Muscle of leg (tissue), 16 donors: Measurements from ENCODE around the gene TFRC. TPM values are rescaled to one million over a fixed set of nuclear protein-coding genes. Genes with fewer than 3 reads are reported as not detected.
A peak's percentile ranks its signal among the peaks of the same experiment; 100 is the strongest.

ENCODE experiments used
- DNase-seq: peaks from one replicate; pipeline ENCODE4 v3.0.0; 2013
- H3K27ac ChIP-seq: one replicate; pipeline ENCODE4 v1.5.1; 2013; ENCODE audit warnings: mild to moderate bottlenecking, low read length, control low read depth
- H3K27me3 ChIP-seq: one replicate; pipeline ENCODE4 v1.6.1; 2013; ENCODE audit warnings: low read length; ENCODE audit not compliant: control insufficient read depth, insufficient read depth
- H3K36me3 ChIP-seq: one replicate; pipeline ENCODE4 v1.6.1; 2013; ENCODE audit warnings: low read length; ENCODE audit not compliant: control insufficient read depth, insufficient read depth
- H3K4me1 ChIP-seq: one replicate; pipeline ENCODE4 v1.6.1; 2013; ENCODE audit warnings: low read length; ENCODE audit not compliant: control insufficient read depth, insufficient read depth
- H3K4me3 ChIP-seq: one replicate; pipeline ENCODE4 v1.5.1; 2013; ENCODE audit warnings: low read length, control low read depth
- H3K9me3 ChIP-seq: replicated peaks from 2 replicates; pipeline ENCODE4 v1.6.1; 2013; ENCODE audit warnings: low read depth, low read length; ENCODE audit not compliant: control insufficient read depth
- WGBS: methylation state at CpG from one replicate; pipeline ENCODE4 v1.1.5; 2013; ENCODE audit warnings: missing lambda C conversion rate; ENCODE audit not compliant: insufficient coverage; 5-methylcytosine and 5-hydroxymethylcytosine counted together
- long read RNA-seq, 11 donors: transcript quantifications; one replicate each; lab custom pipeline, GENCODE V29; 2026
- polyA plus RNA-seq, 8 donors: library from polyadenylated mRNA; unstranded; fragments of 120-200 nt; gene quantifications; one replicate each; pipeline versions ENCODE4 v1.2.1 to v1.2.3, GENCODE V29; 2013; ENCODE audit warnings: inconsistent platforms in 1 of 8, low replicate concordance in 1 of 8; ENCODE audit not compliant: insufficient read length in 8 of 8, insufficient read depth in 1 of 8
- total RNA-seq: library from RNA; stranded (reverse); fragments of 120-200 nt; gene quantifications from one replicate; pipeline ENCODE4 v1.2.4, GENCODE V29; 2013

TFRC gene
- total RNA-seq (46.2 TPM), polyA plus RNA-seq (10 to 100 TPM; 24.7 to 45.8 (median 30.7) TPM)
- long read RNA-seq, donor 1, full-length matches to known transcripts, result 3 of 3 reads
- long read RNA-seq, donor 1, partial matches to known transcripts, result 0 of 3 reads
- long read RNA-seq, donor 1, other reads (novel, unspliced or antisense), result 0 of 3 reads
- long read RNA-seq, donor 2, full-length matches to known transcripts, result 1 of 1 reads
- long read RNA-seq, donor 2, partial matches to known transcripts, result 0 of 1 reads
- long read RNA-seq, donor 2, other reads (novel, unspliced or antisense), result 0 of 1 reads
- long read RNA-seq, donor 3, full-length matches to known transcripts, result 10 of 10 reads
- long read RNA-seq, donor 3, partial matches to known transcripts, result 0 of 10 reads
- long read RNA-seq, donor 3, other reads (novel, unspliced or antisense), result 0 of 10 reads
- long read RNA-seq, donor 4, full-length matches to known transcripts, result 1 of 1 reads
- long read RNA-seq, donor 4, partial matches to known transcripts, result 0 of 1 reads
- long read RNA-seq, donor 4, other reads (novel, unspliced or antisense), result 0 of 1 reads
- long read RNA-seq, donor 5, full-length matches to known transcripts, result 5 of 5 reads
- long read RNA-seq, donor 5, partial matches to known transcripts, result 0 of 5 reads
- long read RNA-seq, donor 5, other reads (novel, unspliced or antisense), result 0 of 5 reads
- long read RNA-seq, donor 6, full-length matches to known transcripts, result 4 of 4 reads
- long read RNA-seq, donor 6, partial matches to known transcripts, result 0 of 4 reads
- long read RNA-seq, donor 6, other reads (novel, unspliced or antisense), result 0 of 4 reads
- long read RNA-seq, donor 7, full-length matches to known transcripts, result 2 of 2 reads
- long read RNA-seq, donor 7, partial matches to known transcripts, result 0 of 2 reads
- long read RNA-seq, donor 7, other reads (novel, unspliced or antisense), result 0 of 2 reads
- long read RNA-seq, donor 8, full-length matches to known transcripts, result 2 of 2 reads
- long read RNA-seq, donor 8, partial matches to known transcripts, result 0 of 2 reads
- long read RNA-seq, donor 8, other reads (novel, unspliced or antisense), result 0 of 2 reads
- long read RNA-seq, donor 9, full-length matches to known transcripts, result 3 of 3 reads
- long read RNA-seq, donor 9, partial matches to known transcripts, result 0 of 3 reads
- long read RNA-seq, donor 9, other reads (novel, unspliced or antisense), result 0 of 3 reads
- long read RNA-seq, donor 10, full-length matches to known transcripts, result 4 of 4 reads
- long read RNA-seq, donor 10, partial matches to known transcripts, result 0 of 4 reads
- long read RNA-seq, donor 10, other reads (novel, unspliced or antisense), result 0 of 4 reads
- long read RNA-seq, donor 11, full-length matches to known transcripts, result 1 of 1 reads
- long read RNA-seq, donor 11, partial matches to known transcripts, result 0 of 1 reads
- long read RNA-seq, donor 11, other reads (novel, unspliced or antisense), result 0 of 1 reads

DNA sequence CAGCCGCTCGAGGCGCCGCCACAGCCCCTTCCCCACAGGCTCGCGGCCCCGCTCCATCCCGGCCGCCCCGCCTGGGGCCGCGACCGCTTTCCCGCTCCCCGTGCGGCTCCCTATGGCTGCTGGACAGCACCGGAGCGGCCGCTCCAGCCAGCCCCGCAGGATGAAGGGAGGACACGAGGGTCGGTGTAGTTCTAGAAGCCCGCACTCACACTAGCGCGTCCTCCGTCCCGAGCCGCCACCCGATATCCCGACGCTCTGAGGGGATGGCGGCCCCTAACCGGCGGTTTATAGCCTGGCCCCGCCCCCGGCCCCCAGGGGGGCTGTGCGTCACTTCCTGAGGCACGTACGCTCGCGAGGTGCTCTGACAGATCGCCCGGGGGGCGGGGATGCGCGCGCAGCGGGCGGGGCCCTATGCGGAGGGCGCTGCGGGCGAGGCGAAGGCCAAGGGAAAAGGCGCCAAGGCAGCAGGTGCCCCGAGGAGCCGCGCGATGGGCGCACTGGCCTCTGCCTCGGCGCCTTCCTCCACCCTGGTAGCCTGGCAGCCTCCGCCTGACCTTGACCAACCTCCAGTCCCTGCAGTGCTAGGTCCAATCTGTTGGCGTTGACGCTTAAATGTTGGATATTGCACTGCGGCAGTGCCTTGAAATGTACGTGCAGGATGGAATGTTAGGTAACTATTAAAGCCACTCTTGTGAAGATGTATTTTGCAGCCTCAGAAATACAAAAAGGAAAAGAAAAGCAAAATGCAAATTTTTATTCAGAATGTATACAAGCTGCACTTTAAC is at the start of gene TFRC:
TFRC (minus strand) TSS at position 257 of the 785 bp plus-strand sequence. CDS start 4,991 bp downstream, outside the sequence.
- peak; percentile 98 for DNase-seq
- no peaks in the 10 kb centered on the region for H3K9me3 ChIP-seq
- H3K4me3 ChIP-seq, result peak within 1 kb of the TSS; percentile 91
- peak within 1 kb of the TSS; percentile 93 for H3K27ac ChIP-seq
- under 1% methylated on average over 64 of the region's 67 CpGs for WGBS
- no peaks in the 10 kb centered on the region for H3K36me3 ChIP-seq
- peaks cover 8% of the 10 kb centered on the region for H3K4me1 ChIP-seq
- no peaks in the 10 kb centered on the region for H3K27me3 ChIP-seq

DNA sequence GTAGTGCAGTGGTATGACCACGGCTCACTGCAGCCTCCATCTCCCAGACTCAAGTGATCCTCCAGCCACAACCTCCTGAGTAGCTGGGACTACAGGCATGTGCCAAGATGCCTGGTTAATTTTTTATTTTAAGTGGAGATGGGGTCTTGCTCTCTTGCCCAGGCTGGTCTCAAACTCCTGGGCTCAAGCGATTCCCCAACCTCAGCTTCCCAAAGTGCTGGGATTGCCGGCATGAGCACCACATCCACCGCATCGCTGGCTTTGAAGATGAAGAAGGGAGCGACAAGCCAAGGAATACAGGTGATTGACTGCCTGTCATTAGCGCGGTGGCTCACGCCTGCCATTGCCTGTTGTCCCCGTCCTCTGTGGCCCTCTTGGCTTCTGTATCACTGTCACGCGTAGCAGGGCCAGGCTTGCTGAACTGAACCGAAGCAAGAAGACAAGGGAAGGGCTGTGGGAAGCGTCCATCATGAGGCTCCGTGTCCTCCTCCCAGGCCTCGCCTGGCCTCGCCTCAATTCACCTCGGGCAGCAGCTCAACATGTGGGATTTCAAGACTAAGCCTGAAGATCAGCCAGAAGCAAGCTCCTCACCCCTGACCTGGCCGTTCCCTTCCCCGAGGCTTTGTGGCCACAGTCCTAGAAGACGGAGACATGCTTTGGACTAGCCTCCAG is 46.4 kb upstream of the TFRC start:
- Histone ChIP-seq H3K27me3 (no peaks in the 10 kb centered on the region), H3K9me3 (no peaks in the 10 kb centered on the region), H3K27ac (no peak overlapping the region), H3K4me3 (no peak overlapping the region), H3K4me1 (no peaks in the 10 kb centered on the region), H3K36me3 (no peaks in the 10 kb centered on the region)
- no peak for DNase-seq
- 94% methylated on average over 18 of the region's 21 CpGs for WGBS

DNA sequence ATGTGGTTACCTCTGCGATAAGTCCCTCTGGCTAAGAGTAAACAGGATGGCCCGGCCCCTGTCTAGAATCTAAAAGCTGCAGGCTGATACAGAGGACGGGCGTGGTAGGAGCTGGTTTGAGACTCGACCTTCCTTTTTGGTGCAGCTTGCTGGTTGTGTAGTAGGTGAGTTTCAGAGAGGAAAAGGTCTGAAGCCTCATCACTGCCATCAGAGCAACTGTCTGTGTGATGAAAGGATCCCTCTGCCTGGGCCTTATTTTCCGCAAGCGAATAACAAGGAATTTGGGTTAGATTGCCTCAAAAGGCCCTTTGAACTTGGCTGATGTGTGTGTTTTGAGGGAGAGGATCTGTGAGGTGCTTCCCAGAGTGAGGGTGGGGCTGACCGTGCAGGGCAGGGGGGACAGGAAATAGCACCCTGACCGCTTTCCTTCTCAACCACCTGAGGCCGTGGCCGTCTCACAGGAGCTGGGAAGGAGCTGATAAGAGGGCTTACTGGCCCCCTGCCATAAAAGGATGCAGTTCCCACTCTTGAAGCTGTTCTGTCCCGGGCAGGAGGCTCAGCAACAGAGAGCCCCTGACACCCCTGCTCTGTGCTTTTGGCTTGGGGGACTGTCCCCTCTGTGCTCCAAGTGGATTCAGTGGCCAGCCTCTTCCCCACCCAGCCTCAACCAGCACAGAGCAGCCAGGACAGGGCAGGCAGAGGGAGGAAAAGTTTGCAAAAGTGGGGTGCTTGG is 45.6 kb upstream of the TFRC start:
- no peak overlapping the region for H3K27ac ChIP-seq
- H3K27me3 ChIP-seq, result no peaks in the 10 kb centered on the region
- no peaks in the 10 kb centered on the region for H3K36me3 ChIP-seq
- no peaks in the 10 kb centered on the region for H3K4me1 ChIP-seq
- no peak for DNase-seq
- H3K9me3 ChIP-seq, result no peaks in the 10 kb centered on the region
- H3K4me3 ChIP-seq, result no peak overlapping the region
- 61% methylated on average over 7 of the region's 12 CpGs for WGBS

DNA sequence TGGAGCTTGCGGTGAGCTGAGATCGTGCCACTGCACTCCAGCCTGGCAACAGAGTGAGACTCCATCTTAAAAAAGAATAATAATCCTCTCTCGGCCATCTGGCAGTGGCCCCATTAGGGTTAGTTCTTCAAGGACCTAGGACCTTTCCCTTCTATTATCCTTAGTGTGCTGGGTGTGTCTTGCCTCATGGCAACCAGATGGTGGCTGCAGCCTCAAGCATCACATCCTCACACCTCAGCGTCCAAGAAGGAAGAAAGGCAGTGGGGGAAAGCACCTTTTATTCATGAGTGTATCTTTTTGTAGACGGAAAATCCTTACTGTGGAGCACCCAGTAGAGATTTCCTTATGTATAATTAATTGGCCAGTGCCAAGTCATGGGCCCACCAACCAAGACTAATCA is 42.7 kb upstream of the TFRC start:
- DNase-seq, result no peak
- Histone ChIP-seq H3K4me1 (peaks cover 5% of the 10 kb centered on the region), H3K4me3 (no peak overlapping the region), H3K27ac (no peak overlapping the region), H3K27me3 (no peaks in the 10 kb centered on the region), H3K9me3 (no peaks in the 10 kb centered on the region), H3K36me3 (no peaks in the 10 kb centered on the region)
- WGBS, result no CpG with 5 or more reads among the region's 5 CpGs

DNA sequence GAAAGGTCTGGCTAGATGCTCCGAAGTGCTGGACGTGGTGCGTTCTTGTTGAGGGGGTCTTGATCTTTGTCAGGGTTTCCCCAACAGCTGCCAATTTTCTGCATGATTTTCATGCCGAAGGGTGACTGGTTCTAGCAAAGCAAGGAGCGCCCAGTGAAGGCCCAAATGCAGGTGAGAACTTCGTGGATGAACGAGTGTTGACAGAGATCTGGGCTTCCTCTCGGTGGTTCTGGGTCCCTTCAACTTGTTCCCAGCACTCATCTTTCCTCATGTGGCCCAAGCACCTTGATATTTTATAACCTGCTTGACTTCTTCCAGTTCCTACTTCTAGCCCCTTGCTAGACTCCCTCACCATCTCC is 40.8 kb upstream of the TFRC start:
- Histone ChIP-seq H3K4me1 (peaks cover 6% of the 10 kb centered on the region), H3K27ac (no peak overlapping the region), H3K36me3 (no peaks in the 10 kb centered on the region), H3K27me3 (no peaks in the 10 kb centered on the region), H3K9me3 (no peaks in the 10 kb centered on the region), H3K4me3 (no peak overlapping the region)
- 82% methylated on average over 8 of the region's 8 CpGs for WGBS
- DNase-seq, result no peak

DNA sequence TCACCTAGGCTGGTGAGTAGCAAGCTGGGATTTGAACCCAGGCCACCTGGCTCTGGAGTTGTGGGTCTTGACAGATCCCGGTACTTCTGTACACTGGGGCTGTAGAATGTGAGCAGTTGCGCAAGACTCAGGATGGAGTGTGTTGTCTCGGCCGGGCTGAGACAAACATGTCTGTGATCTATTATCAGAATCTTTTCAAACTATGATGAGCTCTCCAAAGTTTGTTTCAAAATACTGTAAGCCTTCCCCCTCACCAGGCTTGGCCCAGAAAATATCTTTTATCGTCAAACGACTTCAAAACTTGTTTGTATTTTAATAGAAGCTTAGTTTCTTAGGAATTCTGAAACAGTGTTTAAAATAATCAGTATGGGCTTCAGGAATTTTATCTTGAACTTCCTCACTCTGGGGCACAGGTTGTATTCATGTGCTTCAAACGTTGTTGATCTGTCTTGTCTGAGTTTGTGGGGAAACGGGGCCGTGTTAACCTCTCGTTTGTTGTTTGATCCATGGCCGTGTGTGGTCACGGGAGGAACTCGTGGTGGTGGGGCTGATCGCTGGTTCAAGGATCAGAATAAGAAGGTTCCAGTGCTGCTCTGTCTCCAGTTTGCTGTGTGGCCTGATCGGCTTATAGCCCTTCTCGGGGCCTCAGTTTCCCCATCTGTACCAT is 40.3 kb upstream of the TFRC start:
- H3K36me3 ChIP-seq, result no peaks in the 10 kb centered on the region
- H3K9me3 ChIP-seq, result no peaks in the 10 kb centered on the region
- no peak overlapping the region for H3K27ac ChIP-seq
- no peak for DNase-seq
- H3K27me3 ChIP-seq, result no peaks in the 10 kb centered on the region
- H3K4me1 ChIP-seq, result peaks cover 6% of the 10 kb centered on the region
- no peak overlapping the region for H3K4me3 ChIP-seq
- 90% methylated on average over 4 of the region's 16 CpGs for WGBS

DNA sequence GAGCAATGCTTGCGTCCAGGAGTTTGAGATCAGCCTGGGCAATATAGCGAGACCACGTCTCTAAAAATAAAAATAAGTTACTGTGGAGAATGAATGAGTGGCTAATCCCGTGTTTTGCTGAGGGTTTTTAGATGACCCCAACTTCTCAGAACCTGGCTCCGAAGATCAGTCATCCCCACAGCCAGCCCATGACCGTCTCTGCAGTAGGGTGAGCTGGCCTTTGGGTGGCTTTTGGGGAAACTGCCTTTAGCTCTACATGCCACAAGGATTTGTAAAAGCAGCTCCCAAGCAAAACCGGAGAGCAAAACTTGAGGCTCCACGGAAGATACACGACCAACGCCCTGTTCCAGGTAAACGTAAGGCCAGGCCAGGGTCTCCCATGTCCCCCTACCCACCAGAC is 39.2 kb upstream of the TFRC start:
- Histone ChIP-seq H3K4me1 (peaks cover 6% of the 10 kb centered on the region), H3K27me3 (no peaks in the 10 kb centered on the region), H3K27ac (no peak overlapping the region), H3K36me3 (no peaks in the 10 kb centered on the region), H3K4me3 (no peak overlapping the region), H3K9me3 (no peaks in the 10 kb centered on the region)
- 90% methylated on average over 6 of the region's 11 CpGs for WGBS
- no peak for DNase-seq

DNA sequence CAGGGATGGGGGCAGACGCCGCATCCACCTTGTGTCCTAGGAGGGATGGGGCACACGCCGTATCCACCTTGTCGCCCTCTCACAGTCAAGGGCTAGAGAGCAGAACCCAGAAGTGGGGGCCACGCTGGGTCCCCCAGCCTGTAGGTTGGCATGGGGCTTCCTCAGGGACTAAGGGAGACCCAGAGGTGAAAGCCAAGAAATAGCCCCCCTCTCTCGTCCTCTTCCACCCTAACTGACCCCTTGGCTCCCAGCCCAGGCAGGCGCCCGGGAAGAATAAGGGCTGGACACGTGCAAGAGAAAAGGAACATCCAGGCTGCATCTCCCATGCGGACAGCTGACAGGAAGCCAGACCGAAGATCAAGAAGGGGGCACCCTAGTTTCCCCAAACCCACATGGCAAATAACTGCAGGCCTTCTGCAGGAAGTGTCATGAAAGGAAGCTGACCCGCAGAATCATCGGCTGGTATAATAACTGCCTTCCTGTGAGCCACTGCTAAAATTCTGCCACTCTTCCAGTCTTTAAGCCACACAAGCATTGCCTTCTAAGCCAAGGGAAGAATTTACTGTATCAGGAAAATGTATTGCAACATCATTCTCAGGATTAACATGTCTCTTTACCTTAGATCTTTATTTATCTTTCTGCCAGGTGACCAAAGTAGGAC is 38.5 kb upstream of the TFRC start:
- H3K27me3 ChIP-seq, result no peaks in the 10 kb centered on the region
- no peaks in the 10 kb centered on the region for H3K9me3 ChIP-seq
- peaks cover 6% of the 10 kb centered on the region for H3K4me1 ChIP-seq
- no peak overlapping the region for H3K4me3 ChIP-seq
- no peak overlapping the region for H3K27ac ChIP-seq
- DNase-seq, result peak; percentile 81
- 51% methylated on average over 12 of the region's 14 CpGs for WGBS
- H3K36me3 ChIP-seq, result no peaks in the 10 kb centered on the region
